Stimulated activated naive CD8-positive, alpha-beta T cell treated with anti-CD3 and anti-CD28 coated beads, Interleukin-15, Interleukin-2, amounts not matched to agents 100 ng/mL and 50 ng/mL, for 24 hours (primary cell): ENCODE measurements around the gene GNG8.

Experiments used
- H3K27ac Mint-ChIP-seq: one replicate; pipeline ENCODE4 v1.8.0; 2021; ENCODE audit warnings: mild to moderate bottlenecking, mixed read lengths
- H3K27me3 Mint-ChIP-seq: one replicate; pipeline ENCODE4 v1.8.0; 2021; ENCODE audit warnings: mixed read lengths
- H3K36me3 Mint-ChIP-seq: one replicate; pipeline ENCODE4 v1.8.0; 2021; ENCODE audit warnings: low read depth, mixed read lengths
- H3K4me1 Mint-ChIP-seq: one replicate; pipeline ENCODE4 v1.8.0; 2021; ENCODE audit warnings: low read depth, mixed read lengths
- H3K4me3 Mint-ChIP-seq: one replicate; pipeline ENCODE4 v1.8.0; 2021; ENCODE audit warnings: mild to moderate bottlenecking, mixed read lengths
- H3K9me3 Mint-ChIP-seq: one replicate; pipeline ENCODE4 v1.8.0; 2021; ENCODE audit warnings: mixed read lengths

Gene GNG8

DNA sequence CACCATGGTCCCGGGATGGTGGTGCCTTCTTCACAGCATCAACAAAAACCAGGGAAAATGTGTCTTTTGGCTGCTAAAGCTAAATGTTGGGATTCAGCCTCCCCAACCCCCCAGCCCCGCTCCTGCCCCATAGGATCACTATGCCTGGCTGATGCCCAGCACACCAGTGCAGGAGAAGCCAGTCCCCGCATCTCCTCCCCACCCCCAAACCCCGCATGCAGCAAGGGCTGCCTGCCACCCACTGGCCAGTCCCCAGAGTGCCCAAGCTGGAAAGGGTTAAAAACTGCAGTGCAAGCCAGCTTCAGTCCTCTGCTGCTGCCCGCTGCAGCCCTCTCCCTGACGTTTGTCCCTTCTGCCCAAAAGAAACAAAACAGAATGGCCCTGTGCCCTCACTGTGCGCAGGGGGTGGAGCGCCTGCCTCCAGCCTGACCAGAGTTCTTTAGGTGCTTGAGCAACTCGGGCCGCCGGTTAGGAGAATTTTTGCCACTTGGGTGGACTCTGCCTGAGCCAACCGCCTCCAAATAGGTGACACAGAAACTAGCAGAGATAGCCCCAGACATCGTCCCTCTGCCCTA is 31.1 kb downstream of the GNG8 start:
- peaks cover 59% of the 10 kb centered on the region for H3K4me1 Mint-ChIP-seq
- H3K27me3 Mint-ChIP-seq = no peaks in the 10 kb centered on the region
- H3K27ac Mint-ChIP-seq = peak overlapping the region; percentile 21
- H3K9me3 Mint-ChIP-seq = peaks cover 3% of the 10 kb centered on the region
- H3K4me3 Mint-ChIP-seq = no peak overlapping the region
- H3K36me3 Mint-ChIP-seq = peaks cover 59% of the 10 kb centered on the region

GRCh38 chr19:46603752-46604231 is 32.2 kb downstream of the GNG8 start:
- H3K4me1 Mint-ChIP-seq = peaks cover 52% of the 10 kb centered on the region
- no peaks in the 10 kb centered on the region for H3K27me3 Mint-ChIP-seq
- peaks cover 48% of the 10 kb centered on the region for H3K36me3 Mint-ChIP-seq
- peak overlapping the region; percentile 98 for H3K27ac Mint-ChIP-seq
- peak overlapping the region; percentile 97 for H3K4me3 Mint-ChIP-seq
- H3K9me3 Mint-ChIP-seq = peaks cover 8% of the 10 kb centered on the region

- Mint-ChIP-seq H3K4me1 (peaks cover 51% of the 10 kb centered on the region), H3K27me3 (no peaks in the 10 kb centered on the region), H3K9me3 (peaks cover 14% of the 10 kb centered on the region), H3K27ac (peak overlapping the region; percentile 98), H3K4me3 (peak overlapping the region; percentile 97), H3K36me3 (peaks cover 43% of the 10 kb centered on the region)
Measured at GRCh38 chr19:46603195-46603637, 32.8 kb downstream of the GNG8 start.

- peaks cover 17% of the 10 kb centered on the region for H3K9me3 Mint-ChIP-seq
- peak overlapping the region; percentile 98 for H3K27ac Mint-ChIP-seq
- H3K27me3 Mint-ChIP-seq = no peaks in the 10 kb centered on the region
- H3K4me3 Mint-ChIP-seq = peak overlapping the region; percentile 97
- peaks cover 45% of the 10 kb centered on the region for H3K4me1 Mint-ChIP-seq
- peaks cover 36% of the 10 kb centered on the region for H3K36me3 Mint-ChIP-seq
Measured at GRCh38 chr19:46602392-46603194, 33.4 kb downstream of the GNG8 start.

DNA sequence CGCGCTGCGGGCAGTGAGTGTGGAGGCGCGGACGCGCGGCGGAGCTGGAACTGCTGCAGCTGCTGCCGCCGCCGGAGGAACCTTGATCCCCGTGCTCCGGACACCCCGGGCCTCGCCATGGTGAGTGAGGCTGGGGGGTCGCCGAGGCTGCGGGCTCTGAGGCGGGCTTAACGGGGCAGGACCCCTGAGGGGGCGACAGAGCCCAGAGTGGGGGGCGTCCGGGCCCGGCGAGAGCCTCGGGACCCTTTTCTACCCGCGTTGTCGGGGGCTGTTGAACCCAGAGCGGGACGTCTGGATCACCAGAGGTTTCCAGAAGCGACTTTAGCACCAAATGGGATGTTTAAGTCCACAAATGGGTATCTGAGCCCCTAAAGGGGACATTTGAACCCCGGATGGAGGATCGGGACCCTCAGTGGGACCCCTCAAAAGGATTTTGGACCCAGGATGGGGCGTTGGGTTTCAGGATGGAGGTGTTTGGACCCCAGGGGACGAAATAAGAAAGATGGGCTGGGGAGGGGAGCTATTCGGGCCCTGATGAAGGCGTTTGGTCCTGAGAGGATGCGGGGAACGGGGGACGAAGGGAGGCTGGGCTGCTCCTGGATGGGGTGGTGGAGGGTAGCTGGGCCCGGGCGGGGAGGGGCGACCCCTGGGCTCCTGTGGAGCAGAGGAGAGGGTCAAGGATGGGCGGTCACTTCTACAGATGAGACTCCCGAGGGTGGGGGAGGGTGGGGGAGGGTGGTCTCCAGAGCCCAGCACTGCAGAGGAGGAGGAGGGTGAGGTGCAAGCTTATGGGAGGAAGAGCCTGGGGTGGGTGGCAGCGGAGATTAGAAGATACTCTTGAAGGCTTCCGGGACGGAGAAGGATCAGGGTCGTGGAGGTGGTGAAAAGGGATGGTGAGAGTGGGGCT is 34.4 kb downstream of the GNG8 start, which contains the start of gene CALM3:
CALM3 (plus strand) TSS at position 13 of the 907 bp plus-strand sequence; CDS start at position 118, 105 bp downstream.
- peaks cover 17% of the 10 kb centered on the region for H3K9me3 Mint-ChIP-seq
- peaks cover 28% of the 10 kb centered on the region for H3K36me3 Mint-ChIP-seq
- no peaks in the 10 kb centered on the region for H3K27me3 Mint-ChIP-seq
- peak within 1 kb of the TSS; percentile 97 for H3K4me3 Mint-ChIP-seq
- H3K4me1 Mint-ChIP-seq = peaks cover 44% of the 10 kb centered on the region
- peak within 1 kb of the TSS; percentile 100 for H3K27ac Mint-ChIP-seq

DNA sequence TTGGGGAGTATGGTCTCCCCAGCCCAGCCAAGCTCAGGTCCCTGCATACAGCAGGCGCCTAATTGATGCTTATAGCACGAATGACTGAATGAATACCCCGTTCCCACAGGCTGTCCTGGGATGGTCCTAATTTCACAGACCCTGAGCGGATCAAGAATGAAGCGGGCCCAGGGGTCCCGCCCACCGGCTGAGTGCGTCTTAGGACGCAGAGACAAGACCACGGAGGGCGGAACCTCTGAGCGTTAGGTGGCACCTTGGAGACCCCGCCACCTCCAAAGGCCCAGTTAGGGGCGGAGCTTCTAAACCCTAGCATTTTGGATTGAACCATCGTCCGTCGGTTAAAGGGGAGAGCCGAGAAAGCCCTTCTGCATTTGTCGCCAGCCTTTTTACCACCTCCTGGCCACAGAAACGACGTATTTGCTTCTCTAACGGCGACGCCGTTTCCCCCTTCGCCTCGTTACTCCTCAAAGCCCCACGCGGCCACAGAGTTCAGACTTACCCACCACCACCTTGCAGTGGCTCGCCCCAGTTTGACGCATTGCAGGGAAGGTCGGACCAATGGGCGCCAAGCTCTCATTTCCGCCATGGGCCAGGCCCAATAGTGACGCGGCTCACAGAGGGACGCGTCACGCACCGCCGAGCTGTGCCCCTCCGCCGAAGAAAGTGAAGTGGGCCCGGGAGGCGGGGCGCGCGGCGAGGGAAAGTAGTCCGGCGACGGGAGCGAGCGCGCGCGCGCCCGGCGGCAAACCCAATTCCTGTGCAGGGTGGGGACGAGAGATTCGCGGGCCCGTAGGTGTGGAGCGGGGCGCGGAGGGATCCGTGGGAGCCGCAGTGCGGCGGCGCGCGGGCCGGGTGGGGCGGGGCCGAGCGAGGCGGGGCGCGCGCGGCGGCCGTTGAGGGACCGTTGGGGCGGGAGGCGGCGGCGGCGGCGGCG is 35.4 kb downstream of the GNG8 start:
- H3K27me3 Mint-ChIP-seq = no peaks in the 10 kb centered on the region
- peaks cover 37% of the 10 kb centered on the region for H3K4me1 Mint-ChIP-seq
- H3K4me3 Mint-ChIP-seq = peak overlapping the region; percentile 97
- H3K36me3 Mint-ChIP-seq = peaks cover 20% of the 10 kb centered on the region
- peak overlapping the region; percentile 100 for H3K27ac Mint-ChIP-seq
- H3K9me3 Mint-ChIP-seq = peaks cover 17% of the 10 kb centered on the region

DNA sequence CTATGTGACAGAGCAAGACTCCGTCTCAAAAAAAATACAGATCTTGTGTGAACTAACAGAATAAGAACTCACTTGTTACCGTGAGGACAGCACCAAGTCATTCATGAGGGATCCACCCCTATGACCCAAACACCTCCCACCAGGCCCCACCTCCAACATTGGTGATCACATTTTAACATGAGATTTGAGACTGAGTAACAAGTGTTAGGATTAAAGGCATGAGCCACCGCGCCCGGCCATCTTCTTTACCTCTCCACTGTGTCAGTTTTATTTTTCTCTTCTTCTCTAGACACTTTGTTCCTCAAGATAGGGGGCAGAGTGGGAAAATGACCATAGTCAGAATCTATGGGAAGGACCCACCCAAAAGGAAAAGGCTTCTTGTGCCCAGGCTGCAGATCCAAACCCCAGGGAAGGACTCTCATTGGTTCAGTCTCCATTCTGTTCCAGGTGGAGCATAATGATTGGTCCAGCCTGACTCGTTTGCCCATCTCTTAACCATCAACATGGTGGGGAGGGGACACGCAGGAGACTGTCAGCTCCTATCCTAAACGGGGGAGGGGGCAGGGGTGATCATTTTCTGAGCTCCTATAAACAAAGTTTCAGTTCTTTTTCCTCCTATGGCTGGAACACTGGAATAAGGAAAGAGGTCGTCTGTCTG is 36.2 kb downstream of the GNG8 start:
- Mint-ChIP-seq H3K4me3 (peak overlapping the region; percentile 97), H3K36me3 (peaks cover 15% of the 10 kb centered on the region), H3K27ac (peak overlapping the region; percentile 100), H3K27me3 (no peaks in the 10 kb centered on the region), H3K4me1 (peaks cover 32% of the 10 kb centered on the region), H3K9me3 (peaks cover 17% of the 10 kb centered on the region)

GRCh38 chr19:46598372-46598917 is 37.6 kb downstream of the GNG8 start:
- Mint-ChIP-seq H3K4me1 (peaks cover 22% of the 10 kb centered on the region), H3K9me3 (peaks cover 17% of the 10 kb centered on the region), H3K27ac (no peak overlapping the region), H3K36me3 (peaks cover 11% of the 10 kb centered on the region), H3K27me3 (no peaks in the 10 kb centered on the region), H3K4me3 (no peak overlapping the region)

GRCh38 chr19:46596008-46596407 is 40.0 kb downstream of the GNG8 start:
- Mint-ChIP-seq H3K27ac (no peak overlapping the region), H3K27me3 (no peaks in the 10 kb centered on the region), H3K9me3 (peaks cover 17% of the 10 kb centered on the region), H3K4me1 (peaks cover 9% of the 10 kb centered on the region), H3K4me3 (no peak overlapping the region), H3K36me3 (no peaks in the 10 kb centered on the region)

- no peak overlapping the region for H3K27ac Mint-ChIP-seq
Measured at GRCh38 chr19:46591870-46592269, 44.1 kb downstream of the GNG8 start.

DNA sequence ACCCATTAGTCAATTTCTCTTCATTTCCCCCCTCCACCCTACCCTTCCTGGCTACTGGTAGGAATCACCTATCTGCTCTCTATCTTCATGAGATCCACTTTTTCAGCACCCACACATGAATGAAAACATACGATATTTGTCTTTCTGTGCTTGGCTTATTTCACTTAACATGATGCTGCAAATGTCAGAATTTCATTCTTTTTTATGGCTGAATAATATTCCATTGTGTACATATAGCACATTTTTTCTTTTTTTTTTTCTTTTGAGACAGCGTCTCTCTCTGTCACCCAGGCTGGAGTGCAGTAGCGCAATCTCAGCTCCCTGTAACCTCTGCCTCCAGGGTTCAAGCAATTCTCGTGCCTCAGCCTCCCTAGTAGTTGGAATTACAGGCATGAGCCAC is 44.7 kb downstream of the GNG8 start:
- no peaks in the 10 kb centered on the region for H3K9me3 Mint-ChIP-seq
- no peaks in the 10 kb centered on the region for H3K27me3 Mint-ChIP-seq
- no peaks in the 10 kb centered on the region for H3K36me3 Mint-ChIP-seq
- H3K4me1 Mint-ChIP-seq = no peaks in the 10 kb centered on the region
- H3K27ac Mint-ChIP-seq = no peak overlapping the region
- no peak overlapping the region for H3K4me3 Mint-ChIP-seq

More at GRCh38 chr19:46591870-46592269, 44.1 kb downstream of the GNG8 start:
- H3K4me1 Mint-ChIP-seq = no peaks in the 10 kb centered on the region
- H3K4me3 Mint-ChIP-seq = no peak overlapping the region
- H3K27me3 Mint-ChIP-seq = no peaks in the 10 kb centered on the region
- H3K9me3 Mint-ChIP-seq = no peaks in the 10 kb centered on the region
- H3K36me3 Mint-ChIP-seq = no peaks in the 10 kb centered on the region

DNA sequence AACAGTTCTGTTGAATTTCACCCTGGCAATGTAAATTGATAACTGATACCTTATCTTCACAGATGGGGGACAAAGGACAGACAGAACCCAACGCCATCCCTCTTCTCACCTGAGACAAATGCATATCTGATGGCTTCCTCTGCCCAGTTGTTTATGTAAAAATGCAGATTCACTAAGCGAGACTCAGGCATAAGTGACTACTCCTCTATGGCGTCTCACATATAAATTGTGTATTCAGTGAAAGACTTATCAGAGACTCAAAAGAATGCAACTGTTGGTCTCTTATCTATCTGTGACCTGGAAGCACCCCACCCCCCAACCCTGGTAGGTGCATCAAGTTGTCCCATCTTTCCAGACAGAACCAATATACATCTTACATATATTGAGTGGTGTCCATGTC is 48.1 kb downstream of the GNG8 start:
- H3K27me3 Mint-ChIP-seq = no peaks in the 10 kb centered on the region
- no peak overlapping the region for H3K27ac Mint-ChIP-seq
- H3K9me3 Mint-ChIP-seq = no peaks in the 10 kb centered on the region
- no peaks in the 10 kb centered on the region for H3K4me1 Mint-ChIP-seq
- no peaks in the 10 kb centered on the region for H3K36me3 Mint-ChIP-seq
- H3K4me3 Mint-ChIP-seq = no peak overlapping the region

- no peaks in the 10 kb centered on the region for H3K27me3 Mint-ChIP-seq
- H3K36me3 Mint-ChIP-seq = no peaks in the 10 kb centered on the region
- no peak overlapping the region for H3K4me3 Mint-ChIP-seq
- H3K9me3 Mint-ChIP-seq = no peaks in the 10 kb centered on the region
- no peaks in the 10 kb centered on the region for H3K4me1 Mint-ChIP-seq
- no peak overlapping the region for H3K27ac Mint-ChIP-seq
Measured at GRCh38 chr19:46586294-46586693, 49.7 kb downstream of the GNG8 start.
